Raji (cell line): Measurements from ENCODE around the gene MAPK4.

ENCODE experiments used
- POLR2A ChIP-seq: IDR thresholded peaks from 2 replicates; pipeline ENCODE4 v1.6.1; 2011; ENCODE audit warnings: low read depth, low read length, control low read depth; ENCODE audit not compliant: insufficient read depth

Gene MAPK4

DNA sequence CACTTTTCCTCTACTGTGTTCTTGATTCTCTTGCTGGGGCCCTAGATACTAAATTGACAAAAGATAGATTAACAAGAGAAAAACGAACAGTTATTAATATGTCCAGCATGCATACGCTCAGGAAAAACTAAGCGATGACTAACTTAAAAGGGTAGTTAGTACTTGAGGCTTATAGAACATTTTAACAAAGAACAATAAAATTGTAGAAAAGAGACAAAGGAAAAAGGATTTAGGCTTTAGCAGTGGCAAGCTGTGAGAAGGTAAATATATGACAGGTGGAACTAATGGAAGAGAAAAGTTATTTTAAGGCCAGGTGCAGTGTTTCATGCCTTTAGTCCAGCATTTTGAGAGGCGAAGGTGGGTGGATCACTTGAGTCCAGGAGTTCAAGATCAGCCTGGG lies 184.4 kb downstream of the MAPK4 start:
- no peak for TF ChIP-seq POLR2A

- TF ChIP-seq POLR2A: no peak
Measured at GRCh38 chr18:50745945-50746344, 186.1 kb downstream of the MAPK4 start.

DNA sequence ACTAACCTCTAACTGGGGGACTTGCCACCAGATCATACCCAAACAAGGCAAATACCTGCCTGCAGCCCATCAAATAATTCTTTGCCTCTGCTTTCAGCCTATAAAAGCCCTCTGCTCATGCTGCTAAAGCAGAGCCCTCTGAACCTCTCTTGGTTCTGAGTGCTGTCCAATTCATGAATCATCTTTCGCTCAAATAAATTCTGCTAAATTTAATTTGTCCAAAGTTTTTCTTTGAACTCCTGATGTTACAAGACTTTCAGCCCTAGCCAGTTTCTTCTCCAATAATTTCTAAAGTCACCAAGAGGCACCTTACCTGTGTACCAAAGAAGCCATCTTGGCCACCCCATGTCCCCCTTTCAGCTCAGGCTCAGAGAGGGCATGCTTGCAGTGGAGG lies 188.0 kb downstream of the MAPK4 start:
- no peak for TF ChIP-seq POLR2A

DNA sequence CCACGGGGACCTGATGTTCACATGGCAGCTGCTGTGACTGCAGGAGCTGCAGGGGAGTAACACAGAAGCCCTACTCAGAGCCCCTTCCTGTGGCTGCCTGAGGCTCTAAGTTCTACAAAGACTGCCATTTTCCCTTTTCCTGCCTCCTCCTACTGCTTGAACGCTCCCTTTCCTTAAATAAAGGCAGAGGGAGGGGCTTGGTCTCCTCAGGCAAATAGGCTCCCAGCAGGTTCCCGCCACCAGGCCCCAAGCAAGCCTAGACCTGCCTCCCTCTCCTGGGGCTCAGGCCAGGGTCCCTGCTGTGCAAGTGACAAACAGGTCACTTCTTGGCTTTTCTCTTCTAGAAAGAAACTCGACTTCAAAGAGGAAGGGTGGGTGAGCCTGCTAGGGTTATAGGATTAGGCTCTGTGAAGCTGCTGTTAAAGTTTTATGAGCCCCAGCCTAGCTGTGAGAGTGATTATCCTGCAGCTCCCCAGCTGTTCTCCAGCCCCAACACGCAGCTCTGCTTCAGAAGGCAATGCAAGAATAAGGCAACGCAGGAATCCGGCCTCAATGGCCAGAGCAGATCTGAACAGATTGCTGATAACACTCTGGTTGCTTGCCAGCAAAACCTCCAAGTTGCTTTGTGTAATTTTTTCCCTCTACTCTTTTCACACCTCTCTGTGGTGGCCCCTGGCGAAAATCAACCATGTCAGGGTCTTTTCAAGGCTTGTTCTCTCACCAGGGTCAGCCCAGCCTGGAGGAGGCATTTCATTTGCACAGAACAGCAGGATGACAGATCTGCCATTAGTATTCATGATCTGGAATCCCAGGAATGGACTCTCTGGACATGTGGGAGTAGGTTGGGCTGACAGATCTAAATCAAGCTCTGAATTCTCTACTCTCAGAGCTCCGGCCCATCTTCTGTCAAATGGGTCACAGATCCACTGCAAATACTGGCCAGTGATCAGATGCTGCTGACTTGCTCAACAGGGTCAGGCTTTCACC lies 188.6 kb downstream of the MAPK4 start:
- TF ChIP-seq POLR2A: no peak

GRCh38 chr18:50749421-50749820 lies 189.5 kb downstream of the MAPK4 start:
- TF ChIP-seq POLR2A: no peak

DNA sequence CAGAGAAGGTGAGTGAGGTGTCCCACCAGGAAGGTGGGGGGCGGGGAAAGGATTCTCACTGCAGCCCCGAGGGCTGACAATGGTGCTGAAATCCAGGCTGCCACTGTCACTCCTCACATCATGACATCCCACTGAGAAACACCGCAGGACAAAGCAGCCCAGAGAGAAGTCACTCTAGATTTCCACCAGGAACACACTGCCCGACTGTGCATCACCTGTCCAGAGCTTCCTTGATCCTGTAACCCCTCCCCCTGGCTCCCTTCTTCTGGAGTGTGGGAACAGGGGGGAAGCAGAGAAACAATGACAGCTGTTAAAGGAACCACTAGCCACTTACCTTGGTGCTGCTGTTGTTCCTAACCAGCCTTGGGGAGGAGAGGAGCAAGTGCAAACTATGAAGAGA lies 190.1 kb downstream of the MAPK4 start:
- no peak for TF ChIP-seq POLR2A

GRCh38 chr18:50750546-50750945 lies 190.7 kb downstream of the MAPK4 start:
- TF ChIP-seq POLR2A: no peak

DNA sequence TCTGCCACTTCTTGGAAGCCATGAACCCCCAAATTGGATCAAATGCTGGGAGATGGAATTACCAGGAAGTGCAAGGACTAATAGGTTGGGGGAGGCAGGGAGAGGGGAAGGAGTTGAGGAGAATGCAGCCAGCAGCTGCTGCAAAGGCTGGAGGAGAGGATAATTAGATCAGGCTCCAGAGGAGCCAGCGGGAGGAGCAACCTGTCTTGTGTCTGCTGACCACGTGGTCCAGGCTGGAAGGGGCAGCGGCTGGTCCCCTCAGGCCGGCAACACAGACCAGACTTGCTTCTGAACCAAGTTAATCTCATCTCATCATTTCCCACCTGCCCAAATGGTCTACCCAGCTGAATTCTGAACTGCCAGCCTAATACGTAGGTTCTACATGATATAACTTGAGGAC lies 191.6 kb downstream of the MAPK4 start:
- no peak for TF ChIP-seq POLR2A

- TF ChIP-seq POLR2A: no peak
Measured at GRCh38 chr18:50751947-50752346, 192.1 kb downstream of the MAPK4 start.

DNA sequence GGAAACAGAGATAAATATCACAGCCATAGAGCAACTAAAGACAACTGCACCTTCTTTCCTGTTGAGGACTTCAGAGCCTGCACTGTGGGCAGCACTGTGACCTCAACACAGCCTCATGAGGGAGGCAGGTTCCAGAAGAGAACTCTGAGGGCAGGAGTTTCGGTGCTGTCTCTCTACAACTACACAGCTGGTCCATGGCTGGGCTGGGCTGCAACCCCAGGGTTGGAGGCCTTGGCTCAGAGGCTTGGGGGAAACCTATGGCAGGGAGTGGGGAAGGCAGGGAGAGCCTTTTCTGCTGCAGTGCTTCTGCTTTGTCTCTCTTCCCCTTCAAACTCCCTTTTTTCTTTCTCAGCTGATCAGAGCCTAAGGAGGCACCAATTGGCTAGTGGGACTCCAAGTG lies 193.4 kb downstream of the MAPK4 start:
- TF ChIP-seq POLR2A: no peak

DNA sequence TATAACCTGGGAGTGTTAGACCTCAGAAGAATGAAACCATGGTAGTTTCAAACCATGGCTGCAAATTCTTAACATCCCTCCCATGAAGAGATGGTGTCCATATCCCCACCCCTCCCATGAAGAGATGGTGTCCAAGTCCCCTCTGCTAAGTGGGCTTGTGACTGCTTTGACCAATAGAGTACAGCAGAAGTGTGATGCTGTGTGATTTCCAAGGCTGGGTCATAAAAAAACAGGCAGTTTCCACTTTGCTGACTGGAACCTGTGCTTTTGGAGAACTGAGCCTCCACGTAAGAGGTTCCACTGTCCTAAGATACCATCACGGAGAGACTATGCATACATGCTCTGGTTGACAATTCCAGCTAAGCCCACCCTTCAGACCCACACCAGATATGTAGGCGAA lies 194.4 kb downstream of the MAPK4 start:
- TF ChIP-seq POLR2A: no peak

DNA sequence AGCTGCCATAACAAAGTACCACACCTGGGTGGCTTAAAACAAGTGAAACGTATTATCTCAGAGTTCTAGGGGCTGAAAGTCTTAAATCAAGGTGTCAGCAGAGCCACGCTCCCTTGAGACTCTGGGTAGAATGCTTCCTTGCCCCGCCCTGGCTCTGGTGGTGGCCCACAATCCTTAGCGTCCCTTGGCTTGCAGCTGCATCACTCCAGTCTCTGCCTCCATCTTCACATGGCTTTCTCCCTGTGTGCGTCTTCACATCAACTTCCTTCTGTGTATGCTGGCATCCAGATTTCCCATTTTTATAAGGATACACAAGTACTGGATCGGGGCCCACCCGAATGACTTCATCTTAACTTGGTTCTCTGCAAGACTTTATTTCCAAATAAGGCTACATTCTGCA lies 197.5 kb downstream of the MAPK4 start:
- no peak for TF ChIP-seq POLR2A

DNA sequence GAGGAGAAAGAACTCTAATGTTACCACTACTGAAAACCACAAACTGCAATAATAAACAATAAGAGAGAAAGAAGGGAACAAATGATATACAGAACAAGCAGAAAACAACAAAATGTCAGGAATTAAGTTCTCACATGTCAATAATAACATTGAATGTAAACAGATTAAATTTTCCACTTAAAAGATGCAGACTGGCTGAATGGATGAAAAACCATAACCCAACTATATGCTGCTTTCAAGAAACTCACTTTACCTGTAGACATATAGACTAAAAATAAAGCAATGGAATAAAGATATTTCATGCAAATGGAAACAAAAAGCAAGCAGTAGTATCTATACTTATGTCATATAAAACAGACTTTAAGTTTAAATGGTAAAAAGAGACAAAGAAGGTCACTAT lies 209.6 kb downstream of the MAPK4 start:
- TF ChIP-seq POLR2A: no peak

DNA sequence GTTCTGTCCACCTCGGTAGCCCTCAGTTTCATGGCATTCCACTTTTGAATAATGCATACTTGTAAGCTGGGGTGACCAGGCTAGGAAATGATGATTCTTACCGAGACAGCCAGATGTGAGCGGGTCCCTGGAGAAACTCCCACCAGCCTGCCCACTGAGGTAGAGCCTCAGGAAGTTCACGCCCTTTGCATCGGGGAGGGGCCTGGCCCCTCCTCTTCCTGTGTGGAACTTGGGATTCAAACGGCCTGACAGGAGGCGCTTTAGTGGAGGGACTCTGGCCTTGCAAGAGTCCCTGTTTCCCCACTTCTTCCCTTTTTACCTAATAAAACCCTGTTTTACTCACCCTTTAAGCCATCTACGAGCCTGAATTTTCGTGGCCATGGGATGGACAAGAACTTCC lies 215.3 kb downstream of the MAPK4 start:
- no peak for TF ChIP-seq POLR2A

GRCh38 chr18:50775726-50776125 lies 215.8 kb downstream of the MAPK4 start:
- no peak for TF ChIP-seq POLR2A

DNA sequence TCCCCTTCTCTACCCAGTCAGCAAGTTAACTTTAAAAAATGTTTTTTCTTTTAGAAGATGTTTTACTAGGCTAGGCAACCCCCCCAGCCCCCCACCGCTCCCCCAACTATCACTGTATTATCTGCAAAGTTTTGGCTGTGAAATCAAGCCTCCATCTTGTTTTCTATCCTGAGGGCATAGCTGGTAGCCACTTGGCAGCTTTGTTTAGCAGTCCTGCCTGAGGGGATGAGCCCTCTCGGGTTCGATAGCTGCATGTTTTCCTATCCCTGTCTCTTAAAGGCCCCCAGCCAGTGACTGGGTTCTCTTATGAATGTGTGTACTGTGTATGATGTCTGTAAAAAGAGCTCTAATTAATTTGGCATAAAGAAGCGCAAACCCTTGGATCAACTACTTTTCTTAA lies 216.5 kb downstream of the MAPK4 start:
- TF ChIP-seq POLR2A: no peak
